G401 (cell line): ENCODE measurements around the gene CST3. TPM values are rescaled to one million over a fixed set of nuclear protein-coding genes. Genes with fewer than 3 reads are reported as not detected.
A peak's percentile ranks its signal among the peaks of the same experiment; 100 is the strongest.
"Not testable (repeated sequence)": the region's sequence is repeated elsewhere in the genome, so short reads cannot be mapped to it uniquely, and the experiment has no call there.

Source experiments
- DNase-seq: peaks from one replicate; pipeline ENCODE4 v3.0.0-alpha.2; 2015; ENCODE audit warnings: low spot score
- in situ Hi-C: cut with HindIII; loops from 2 replicates; pipeline ENCODE4 v1.10.0; 2016; ENCODE audit warnings: low sequenced_read_pairs, mixed read lengths
- total RNA-seq: library from RNA; depleted of rRNA; stranded (reverse); fragments of >200 nt; shearing (Covaris generic); gene quantifications from 2 replicates; pipeline ENCODE4 v1.2.3, GENCODE V29; 2014; rRNA removed

Gene CST3
- total RNA-seq = 26.7 and 56.5 TPM in 2 replicates

DNA sequence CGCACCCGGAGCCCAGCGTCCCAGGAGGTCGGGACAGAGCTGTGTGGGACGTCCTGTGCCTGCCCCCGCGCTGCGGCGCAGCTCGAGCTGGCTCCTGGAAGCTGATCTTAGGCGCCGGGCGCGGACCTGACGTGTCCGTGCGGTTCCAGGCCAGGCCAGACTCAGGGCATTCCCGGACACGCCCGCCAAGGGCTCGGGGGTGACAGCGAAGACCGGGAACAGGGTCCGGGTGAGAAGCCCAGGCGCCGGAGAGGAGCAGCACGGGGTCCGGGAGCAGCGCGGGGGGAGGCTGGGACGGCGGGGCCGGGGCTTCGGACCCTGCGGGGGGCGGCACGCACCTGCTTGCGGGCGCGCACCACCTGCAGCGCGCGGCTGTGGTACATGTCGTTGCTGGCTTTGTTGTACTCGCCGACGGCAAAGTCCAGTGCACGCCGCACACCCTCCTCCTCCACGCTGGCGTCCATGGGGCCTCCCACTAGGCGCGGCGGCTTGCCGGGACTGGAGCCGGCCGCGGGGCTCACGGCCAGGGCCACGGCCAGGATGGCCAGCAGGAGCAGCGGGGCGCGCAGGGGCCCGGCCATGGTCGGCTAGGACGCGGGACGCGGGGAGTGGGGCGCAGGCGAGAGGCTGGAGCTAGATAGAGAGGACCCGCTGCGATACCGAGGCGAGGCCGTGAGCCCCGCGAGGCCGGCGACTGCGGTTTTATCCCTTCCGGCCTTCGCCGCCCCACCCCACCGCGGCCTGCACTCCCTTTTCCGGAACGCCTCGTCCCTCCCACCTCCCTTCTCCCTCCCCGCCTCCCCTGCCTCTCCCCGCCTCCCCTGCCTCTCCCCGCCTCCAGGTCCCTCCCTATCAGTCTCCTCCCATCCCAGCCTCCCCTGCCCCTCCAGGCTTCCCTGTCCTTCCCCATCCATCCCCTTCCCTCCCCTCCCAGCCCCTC lies at the start of gene CST3:
TSS of gene CST3 (minus strand) at position 674 of the 940 bp plus-strand sequence. CDS start at position 581, 93 bp downstream.
- peak; percentile 57 for DNase-seq
- in situ Hi-C loops = no loop called here

GRCh38 chr20:23686046-23686750 lies 48.4 kb upstream of the CST3 start:
- in situ Hi-C loops = no loop called here
- no peak for DNase-seq

GRCh38 chr20:23685529-23685896 lies 47.8 kb upstream of the CST3 start:
- in situ Hi-C loops, DNase-seq: not testable (repeated sequence)

DNA sequence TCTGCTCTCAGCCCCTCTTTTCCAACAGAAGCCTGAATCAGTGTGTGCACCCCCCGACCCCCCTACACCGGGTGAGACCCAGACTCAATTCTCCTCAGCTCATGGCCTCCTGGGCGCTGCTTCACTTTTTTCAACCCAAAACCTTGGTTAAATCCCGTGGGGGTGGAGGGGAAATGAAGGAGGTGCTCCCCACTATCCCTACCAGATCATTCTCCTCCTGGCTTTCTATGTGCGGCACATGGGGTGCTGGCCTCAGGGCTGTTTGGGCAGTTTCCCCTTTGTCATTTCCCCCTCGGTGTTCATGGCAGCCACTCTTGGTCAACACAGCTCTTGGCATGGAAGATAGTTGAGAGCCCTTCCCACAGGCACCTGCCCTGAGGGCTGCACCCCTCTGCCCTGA lies 46.5 kb upstream of the CST3 start:
- DNase-seq = no peak
- in situ Hi-C loops = no loop called here

DNA sequence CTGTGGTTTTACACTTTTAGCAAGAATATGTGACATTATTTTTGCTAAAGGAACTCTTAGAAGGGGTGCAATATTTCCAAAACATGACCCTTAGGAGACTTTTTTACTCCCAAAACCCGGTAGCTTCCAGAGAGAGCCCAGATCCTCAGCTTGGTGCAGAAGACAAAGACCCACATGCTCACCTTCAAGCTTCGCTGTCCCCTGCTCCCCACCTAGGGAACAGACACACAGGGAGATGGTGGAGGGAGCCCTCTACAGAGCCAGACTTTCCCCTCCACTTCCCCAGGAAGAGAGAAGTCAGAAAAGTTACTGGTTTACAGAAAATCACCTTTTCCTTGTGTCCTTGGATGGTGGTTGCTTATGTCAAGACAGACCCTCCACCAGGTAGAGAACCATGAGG lies 46.1 kb upstream of the CST3 start:
- no peak for DNase-seq
- in situ Hi-C loops = no loop called here

GRCh38 chr20:23683281-23683680 lies 45.5 kb upstream of the CST3 start:
- DNase-seq = no peak
- in situ Hi-C loops = no loop called here

DNA sequence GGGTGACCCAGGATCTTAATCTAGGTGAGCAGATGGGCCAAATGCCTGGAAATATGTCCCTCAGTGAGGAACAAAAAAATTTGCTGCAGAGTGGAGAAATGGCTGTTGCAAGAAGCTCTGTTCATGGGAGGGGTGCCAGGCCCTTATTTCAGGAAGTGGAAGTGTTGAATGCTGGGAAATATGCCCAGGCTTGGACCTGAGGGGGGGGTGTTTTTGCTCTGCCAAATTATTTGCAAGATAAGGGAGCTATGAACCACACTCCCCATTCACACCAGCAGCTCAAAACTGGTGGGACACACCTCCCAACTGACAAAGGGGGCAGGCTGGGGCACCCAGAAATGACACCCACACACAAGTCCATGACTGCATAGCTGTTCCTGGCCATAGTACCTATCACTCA lies 42.4 kb upstream of the CST3 start:
- DNase-seq = no peak
- in situ Hi-C loops = no loop called here

GRCh38 chr20:23679133-23680092 lies 41.7 kb upstream of the CST3 start:
- no peak for DNase-seq
- in situ Hi-C loops = no loop called here

DNA sequence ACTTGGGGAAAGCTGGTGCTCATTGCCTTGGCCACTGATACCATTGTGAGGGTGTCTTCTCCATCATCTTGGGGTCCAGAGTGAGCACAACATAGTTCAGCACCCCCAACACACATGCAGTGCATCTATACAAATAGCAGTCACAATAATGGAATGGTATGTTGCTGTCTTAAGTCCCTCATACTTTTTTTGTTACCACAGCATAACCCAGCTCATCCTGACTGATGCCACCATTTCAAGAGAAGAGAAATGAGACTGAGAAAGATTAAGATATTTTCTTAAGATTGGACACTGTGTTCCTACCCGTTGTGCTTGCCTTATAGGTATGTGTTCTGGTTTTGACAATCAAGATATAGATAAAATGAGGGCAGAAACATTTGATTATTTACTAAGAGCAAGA lies 35.5 kb upstream of the CST3 start:
- DNase-seq = no peak
- in situ Hi-C loops = no loop called here

- no peak for DNase-seq
- in situ Hi-C loops = no loop called here
These were observed 34.4 kb upstream of the CST3 start for GRCh38 chr20:23672158-23672557.

GRCh38 chr20:23671479-23671878 lies 33.7 kb upstream of the CST3 start:
- in situ Hi-C loops = no loop called here
- DNase-seq = no peak

GRCh38 chr20:23670361-23670760 lies 32.6 kb upstream of the CST3 start:
- in situ Hi-C loops = no loop called here
- DNase-seq = no peak

GRCh38 chr20:23669866-23670265 lies 32.1 kb upstream of the CST3 start:
- no peak for DNase-seq
- in situ Hi-C loops = no loop called here

GRCh38 chr20:23669327-23669726 lies 31.6 kb upstream of the CST3 start:
- DNase-seq = no peak
- in situ Hi-C loops = no loop called here

DNA sequence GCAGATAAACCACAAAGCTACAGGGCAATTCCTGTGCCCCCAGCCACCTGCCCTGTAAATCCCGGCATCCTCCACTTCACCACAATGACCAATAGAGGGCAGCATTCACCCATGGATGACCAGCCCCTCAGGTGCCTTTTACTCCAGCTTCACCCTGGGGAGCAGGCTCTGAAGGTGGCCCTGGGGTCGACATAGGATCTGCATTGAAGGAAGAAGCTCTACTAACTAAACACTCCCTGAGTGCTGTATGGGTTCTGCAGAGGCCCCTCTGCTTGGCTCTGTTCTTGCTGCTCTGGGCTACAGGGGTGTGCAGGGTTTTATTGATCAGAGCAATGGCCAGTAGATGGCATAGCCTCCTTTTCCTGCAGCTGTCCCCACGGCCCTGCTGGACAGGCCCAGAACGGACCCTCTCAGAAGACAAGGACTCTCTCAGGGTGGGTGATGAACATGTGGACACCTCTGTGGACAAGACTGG lies 30.8 kb upstream of the CST3 start:
- DNase-seq = peak; percentile 28
- in situ Hi-C loops = no loop called here

- DNase-seq = no peak
- in situ Hi-C loops = no loop called here
These were observed 29.9 kb upstream of the CST3 start for GRCh38 chr20:23667666-23668065.

DNA sequence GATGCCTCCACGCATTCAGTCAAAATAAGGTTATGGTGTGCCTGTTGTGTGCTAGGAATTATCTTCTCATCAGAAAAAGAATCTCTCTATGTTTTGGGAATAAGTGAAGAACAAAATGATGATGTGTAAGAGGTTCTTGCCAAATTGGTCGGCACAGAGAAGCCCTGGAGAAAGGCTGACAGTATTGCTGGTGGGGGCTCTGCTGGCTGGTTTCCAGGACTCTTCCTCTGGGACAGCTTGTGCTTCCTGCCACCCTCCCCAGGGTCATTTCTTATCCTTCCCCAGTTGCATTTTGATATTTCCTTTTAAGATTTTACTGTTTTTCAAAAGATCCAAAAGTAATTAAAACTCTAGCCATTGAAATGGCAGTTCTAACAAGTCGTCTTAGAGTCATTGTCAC lies 28.9 kb upstream of the CST3 start:
- DNase-seq = no peak
- in situ Hi-C loops = no loop called here

GRCh38 chr20:23666189-23666588 lies 28.4 kb upstream of the CST3 start:
- in situ Hi-C loops = no loop called here
- no peak for DNase-seq

GRCh38 chr20:23664954-23665353 lies 27.2 kb upstream of the CST3 start:
- in situ Hi-C loops = no loop called here
- no peak for DNase-seq
